HG03571 (cell line): ENCODE results near the gene IMP3.

Experiments used
- ATAC-seq: cut with Tn5 transposase; IDR thresholded peaks from one replicate; pipeline ENCODE4 v1.9.1; 2021; ENCODE audit not compliant: unreplicated experiment

IMP3 gene

DNA sequence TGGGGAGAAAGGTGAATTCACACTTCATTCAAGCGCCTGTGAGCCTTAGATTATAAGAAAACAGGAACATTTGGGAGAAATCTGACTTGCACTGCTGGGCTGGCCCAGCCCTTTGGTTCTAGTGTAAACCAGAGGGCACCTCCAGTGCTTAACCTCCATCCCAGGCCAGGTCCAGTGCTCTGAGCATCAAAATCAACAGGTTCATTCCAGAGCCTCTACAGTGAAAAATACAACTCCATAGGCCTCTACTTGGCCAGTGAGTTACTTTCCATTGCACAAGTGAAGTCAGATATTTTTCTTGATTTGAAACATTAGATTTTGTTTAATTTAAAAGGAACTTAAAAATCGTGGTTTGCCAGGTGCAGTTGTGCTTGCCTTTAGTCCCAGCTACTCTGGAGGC is 17.5 kb downstream of the IMP3 start:
- no peak for ATAC-seq

DNA sequence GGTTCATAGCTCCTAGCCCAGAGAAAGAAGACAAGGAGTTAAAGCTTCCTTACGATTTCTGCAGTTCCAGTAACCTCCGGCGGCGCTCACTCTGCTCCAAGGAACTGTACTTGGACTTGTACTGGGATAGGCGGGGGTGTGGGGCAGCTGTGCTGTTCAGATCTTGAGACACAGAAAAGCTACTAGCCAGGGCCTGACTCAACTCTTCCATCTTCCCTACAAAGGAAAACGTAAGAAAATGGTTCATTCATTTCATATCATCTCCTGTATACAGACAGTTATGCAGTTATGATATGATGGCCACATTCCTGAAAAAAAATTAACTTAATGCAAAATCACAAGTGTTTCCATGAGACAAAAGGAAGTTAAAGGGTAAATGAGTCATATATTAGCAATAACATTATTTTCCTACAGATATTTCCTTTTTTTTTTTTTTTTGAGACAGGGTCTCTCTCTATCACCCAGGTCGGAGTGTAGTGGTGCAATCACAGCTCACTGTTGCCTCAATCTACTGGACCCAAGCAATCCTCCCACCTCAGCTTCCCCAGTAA is 19.1 kb downstream of the IMP3 start:
- ATAC-seq = no peak

- no peak for ATAC-seq
Observed at GRCh38 chr15:75620058-75620820, 19.8 kb downstream of the IMP3 start.

GRCh38 chr15:75616766-75617165 is 23.3 kb downstream of the IMP3 start:
- ATAC-seq = no peak

DNA sequence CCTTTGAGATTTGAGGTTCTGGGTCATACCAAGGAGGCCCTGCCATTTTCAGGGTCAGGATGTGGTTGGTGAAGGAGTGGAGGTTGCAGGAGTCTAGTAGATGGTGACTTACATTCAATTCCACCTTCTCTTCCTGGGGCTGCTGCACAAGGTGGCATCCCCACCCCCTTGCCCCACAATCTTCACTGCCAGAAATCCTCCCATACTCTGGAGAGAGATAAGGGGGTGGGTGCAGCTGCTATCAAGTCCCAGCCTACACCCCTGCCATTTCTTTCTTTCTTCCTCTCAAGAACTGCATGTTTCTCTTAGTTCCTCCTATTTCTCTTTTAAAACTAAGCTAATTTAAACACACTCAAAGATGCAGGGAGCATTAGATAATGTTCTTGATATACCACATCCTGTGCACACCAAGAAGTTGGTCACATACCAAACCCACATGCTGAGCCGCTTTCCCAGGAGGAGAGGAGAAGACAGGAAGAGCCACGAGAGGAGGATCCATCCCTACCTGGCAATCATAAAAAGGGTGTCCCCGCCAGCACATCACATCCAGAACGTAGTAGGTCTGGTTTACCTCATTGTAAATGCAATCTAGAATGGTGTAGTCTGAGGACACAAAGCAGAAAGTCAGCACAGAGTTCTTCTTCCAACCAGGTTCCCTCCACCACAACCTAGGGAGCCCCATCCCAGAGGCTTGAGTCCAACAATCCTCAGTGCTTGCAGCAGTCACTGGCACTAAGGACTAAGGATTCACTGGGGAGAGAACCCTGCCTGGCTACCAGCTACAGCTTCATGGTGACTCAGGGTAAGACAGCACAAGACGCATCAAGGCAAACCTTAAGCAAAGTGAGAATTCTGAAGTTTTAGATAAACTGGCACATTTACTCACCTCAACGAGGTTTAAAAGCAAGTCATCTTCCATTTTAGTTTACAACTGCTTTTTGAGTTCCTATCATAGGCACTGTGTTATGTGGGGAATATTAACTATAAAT is 33.0 kb downstream of the IMP3 start:
- ATAC-seq = no peak

- ATAC-seq = no peak
Observed at GRCh38 chr15:75606026-75606425, 34.0 kb downstream of the IMP3 start.

- ATAC-seq = no peak
Observed at GRCh38 chr15:75599401-75599800, 40.6 kb downstream of the IMP3 start.

GRCh38 chr15:75598361-75598760 is 41.7 kb downstream of the IMP3 start:
- ATAC-seq = no peak

- no peak for ATAC-seq
Observed at GRCh38 chr15:75597667-75598341, 42.2 kb downstream of the IMP3 start.

GRCh38 chr15:75596703-75597345 is 43.2 kb downstream of the IMP3 start:
- ATAC-seq = no peak

- no peak for ATAC-seq
Observed at GRCh38 chr15:75594276-75594675, 45.7 kb downstream of the IMP3 start.

DNA sequence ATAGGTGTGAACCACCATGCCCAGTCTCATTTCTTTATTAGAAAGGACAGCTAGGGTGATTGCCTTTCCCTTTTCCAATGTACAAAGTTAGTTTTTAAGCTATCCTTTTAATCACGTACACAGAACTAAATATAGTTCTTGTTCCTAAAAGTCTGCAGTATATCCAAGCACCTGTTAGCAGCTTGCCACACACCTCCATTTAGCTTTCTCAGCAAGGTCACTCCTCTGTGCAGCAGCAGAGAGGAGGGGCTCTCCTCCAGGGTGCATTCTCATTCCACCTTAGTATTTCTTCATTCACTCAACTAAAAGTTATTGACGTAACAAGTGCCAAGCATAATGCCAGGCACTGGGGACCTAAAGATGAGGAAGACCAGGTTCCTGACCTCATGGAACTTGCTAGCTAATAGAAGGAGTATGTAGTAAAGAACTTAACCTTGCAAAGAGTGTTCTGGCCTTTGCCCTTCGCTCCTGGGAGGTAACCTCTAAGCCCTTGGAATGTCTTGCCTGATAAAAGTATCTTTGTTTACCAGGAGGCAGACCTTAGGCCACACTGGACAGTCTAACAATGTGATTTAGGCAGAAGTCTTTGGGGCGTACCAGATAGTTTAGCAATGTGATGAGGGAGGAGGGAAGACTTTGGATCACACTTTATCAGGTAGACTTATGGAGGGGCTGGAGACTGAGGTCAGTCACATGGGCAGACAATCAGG is 48.2 kb downstream of the IMP3 start:
- ATAC-seq = no peak

- no peak for ATAC-seq
Observed at GRCh38 chr15:75590239-75590638, 49.8 kb downstream of the IMP3 start.
